SK-MEL-5 (cell line): ENCODE results near the gene SRSF10. TPM values are rescaled to one million over a fixed set of nuclear protein-coding genes. Genes with fewer than 3 reads are reported as not detected.

Experiments
- DNase-seq: peaks from one replicate; pipeline ENCODE4 v3.0.0-alpha.2; 2016; ENCODE audit warnings: low read depth, low spot score
- in situ Hi-C: cut with HindIII; loops from 2 replicates; pipeline ENCODE4 v1.10.0; 2016; ENCODE audit warnings: low sequenced_read_pairs, high pct_unique_total_duplicates, low pct_unique_long_range_greater_than_20kb
- small RNA-seq, 2 experiments: library from RNA; depleted of rRNA; stranded (forward); fragments of <200 nt; gene quantifications; one replicate each; pipeline ENCODE3, GENCODE V24; 2014
- total RNA-seq: library from RNA; depleted of rRNA; stranded (reverse); fragments of >200 nt; shearing (Covaris generic); gene quantifications from 2 replicates; pipeline ENCODE4 v1.2.3, GENCODE V29; 2014; rRNA removed

The SRSF10 gene
- total RNA-seq, 1 experiment from 2014 or later = 80.4 TPM

DNA sequence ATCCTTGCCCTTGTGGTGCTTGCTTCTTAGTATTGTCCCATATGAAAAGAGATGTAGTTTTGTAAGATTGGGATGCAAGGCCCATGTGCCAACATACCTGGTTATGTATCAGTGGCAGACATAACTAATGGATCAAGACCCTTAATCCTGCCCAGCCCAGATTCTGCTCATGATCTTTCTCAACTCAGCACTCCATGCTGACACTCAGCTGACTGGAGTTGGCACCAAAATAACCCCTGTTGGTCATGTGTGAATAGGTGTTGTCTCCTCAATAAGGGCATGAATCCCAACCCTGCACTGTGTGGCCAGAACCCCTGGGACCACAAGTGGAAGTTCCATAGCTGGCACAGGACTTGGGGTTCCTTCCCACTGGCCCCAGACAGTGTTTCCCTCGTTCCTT lies 53.0 kb downstream of the SRSF10 start:
- DNase-seq = no peak
- in situ Hi-C loops = no loop called here

DNA sequence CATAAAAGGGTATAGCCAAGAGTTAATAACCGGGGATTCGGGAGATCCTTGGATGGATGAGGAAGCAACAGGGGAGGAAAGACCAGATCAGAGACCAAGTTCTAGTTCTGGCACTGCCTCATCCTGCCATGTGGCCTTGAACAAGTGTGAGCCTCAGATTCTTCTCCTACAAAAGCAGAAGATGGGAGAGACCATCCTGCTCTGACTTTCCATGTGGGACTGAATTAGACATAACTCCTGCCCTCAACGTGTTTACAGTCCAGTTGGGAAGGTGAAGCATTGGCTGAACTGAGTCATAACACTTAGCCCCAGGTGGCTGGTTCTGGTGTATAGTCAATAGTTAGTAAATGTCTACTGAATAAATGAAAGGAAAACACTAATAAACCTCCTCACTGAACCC lies 54.8 kb downstream of the SRSF10 start:
- DNase-seq = no peak
- in situ Hi-C loops = no loop called here

DNA sequence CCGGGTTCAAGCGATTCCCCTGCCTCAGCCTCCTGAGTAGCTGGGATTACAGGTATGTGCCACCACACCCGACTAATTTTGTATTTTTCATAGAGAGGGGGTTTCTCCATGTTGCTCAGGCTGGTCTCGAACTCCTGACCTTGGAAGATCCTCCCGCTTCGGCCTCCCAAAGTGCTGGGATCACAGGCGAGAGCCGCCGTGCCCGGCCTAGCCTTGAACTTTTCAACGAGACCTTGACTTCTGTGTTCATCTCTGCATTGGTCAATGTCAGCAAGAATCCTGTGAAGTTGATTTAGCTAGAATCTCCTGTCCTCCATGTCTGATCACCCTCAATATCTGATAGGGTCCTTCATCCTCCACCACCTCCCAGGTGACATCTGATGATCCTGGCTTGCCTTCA lies 55.5 kb downstream of the SRSF10 start:
- no peak for DNase-seq
- in situ Hi-C loops = no loop called here

DNA sequence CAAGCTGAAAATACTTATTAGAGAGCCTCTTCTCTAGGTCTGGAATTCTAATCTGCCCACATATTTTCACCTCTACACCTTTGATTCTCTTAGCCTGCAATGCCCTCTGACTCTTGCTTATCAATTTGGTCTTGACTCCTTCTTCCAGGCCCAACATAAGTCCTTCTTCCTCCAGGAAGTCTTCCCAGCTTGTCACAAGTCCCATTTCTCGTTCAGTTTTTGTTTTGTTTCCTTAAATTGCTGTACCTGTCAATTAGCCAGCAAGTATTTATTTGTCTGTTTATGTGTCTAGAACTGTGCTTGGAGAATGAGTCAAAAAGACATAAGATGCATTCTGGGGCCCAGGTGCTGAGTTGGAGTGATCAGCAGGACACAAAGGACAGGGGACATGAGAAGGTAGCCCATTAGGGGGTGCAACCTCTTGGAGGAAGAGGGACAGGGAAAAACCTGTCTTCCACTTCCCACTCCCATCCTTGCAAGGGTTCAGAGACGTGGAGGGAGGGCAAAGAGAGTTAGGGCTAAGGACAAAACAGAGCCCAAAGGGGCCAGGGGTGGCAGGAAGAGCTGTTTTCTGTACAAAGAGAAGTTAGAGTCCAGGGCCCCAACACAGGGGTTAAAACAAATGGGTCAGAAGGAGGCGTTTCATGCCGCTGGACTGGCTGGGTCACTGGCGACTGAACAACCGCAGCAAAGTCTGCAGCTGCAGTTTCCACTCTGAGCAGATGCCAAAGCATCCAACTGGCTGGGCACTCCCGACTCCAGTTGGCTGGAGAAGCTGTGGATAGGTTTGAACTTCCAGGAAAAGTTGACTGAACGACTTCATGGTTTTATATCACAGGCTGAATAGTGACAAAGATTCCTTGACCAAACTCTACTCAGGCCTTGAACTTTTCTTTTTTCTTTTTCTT lies 56.3 kb downstream of the SRSF10 start:
- DNase-seq = no peak
- in situ Hi-C loops = no loop called here

DNA sequence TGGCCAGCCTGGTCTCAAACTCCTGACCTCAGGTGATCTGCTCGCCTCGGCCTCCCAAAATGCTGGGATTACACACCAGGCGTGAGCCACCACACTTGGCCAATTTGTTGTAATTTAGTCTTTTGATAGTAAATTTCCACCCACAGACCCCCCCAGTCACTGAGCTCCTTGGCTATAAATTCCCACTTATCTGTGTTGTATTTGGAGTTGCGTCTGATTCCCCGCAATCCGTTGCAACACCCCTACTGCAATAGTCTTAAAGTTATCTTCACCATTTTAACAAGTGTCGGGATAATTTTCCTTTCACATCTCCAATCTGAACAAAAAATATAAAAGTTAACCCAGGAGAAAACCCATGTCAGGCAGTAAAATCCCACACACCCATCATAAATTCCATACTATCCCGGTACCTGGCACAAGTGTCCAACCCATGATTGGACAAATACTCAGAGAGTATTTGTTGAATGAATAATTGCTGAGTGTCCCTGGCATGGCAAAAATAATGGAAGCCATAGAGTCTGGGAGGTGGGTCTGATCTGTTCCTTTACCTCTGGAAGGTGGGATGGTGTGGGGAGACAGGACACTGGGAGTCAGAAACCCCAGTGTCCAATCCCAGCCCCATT lies 57.7 kb downstream of the SRSF10 start:
- in situ Hi-C loops = no loop called here

DNA sequence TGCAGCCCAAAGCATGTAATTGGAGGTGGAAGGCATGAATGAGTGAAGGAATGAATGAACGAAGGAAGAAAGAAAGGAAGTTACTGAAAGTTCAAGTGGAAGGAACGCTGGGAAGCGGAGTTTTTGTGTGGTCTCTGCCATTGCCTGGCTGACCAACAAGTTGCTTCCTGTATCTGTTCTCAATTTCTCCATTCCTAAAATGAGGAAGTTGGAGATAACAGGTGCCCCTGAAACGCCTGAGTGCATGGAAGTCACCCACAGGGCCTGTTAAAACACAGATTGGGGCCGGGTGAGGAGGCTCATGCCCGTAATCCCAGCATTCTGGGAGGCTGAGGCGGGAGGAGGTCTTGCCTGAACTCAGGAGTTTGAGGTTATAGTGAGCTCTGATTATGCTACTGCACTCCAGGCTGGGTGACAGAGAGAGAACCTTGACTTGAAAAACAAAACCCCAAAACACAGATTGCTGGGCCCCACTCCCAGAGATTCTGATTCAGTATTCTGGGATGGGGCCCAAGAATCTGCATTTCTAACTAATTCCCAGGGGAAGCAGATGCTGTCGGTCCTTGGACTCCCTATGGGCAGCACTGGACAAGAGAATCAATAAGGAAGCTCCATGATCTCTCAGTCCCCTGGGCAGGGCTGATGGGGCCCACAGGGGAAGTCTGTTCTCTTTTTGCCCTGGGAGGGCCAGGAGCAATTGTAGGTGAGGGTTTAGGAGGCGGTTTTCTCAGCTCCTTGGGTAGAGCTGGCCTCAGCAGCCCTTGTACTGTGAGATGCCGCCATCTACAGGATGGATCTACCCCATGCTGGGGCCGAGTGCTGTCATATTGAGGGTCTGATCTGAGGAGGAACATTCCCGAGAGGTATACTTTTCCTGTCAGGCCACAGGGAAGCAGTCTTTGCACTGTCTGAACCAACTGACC lies 63.7 kb downstream of the SRSF10 start:
- in situ Hi-C loops = no loop called here
- peak; percentile 88 for DNase-seq

More for the DNA sequence above, 57.7 kb downstream of the SRSF10 start:
- DNase-seq = no peak

DNA sequence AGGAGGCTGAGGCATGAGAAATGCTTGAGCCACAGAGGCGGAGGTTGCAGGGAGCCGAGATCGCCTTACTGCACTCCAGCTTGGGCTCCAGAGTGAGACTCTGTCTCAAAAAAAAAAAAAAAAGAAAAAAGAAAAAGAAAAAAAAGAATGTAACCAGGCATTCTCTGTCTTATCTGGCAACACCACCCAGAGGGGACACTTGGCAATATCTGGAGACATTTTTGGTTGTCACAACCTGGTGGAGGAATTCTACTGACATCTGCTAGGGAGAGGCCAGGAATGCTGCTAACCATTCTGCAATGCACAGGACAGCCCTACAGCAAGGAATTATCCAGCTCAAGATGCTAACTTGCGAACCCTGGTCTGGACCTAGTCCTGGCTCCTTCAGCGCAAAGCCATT lies 64.7 kb downstream of the SRSF10 start:
- no peak for DNase-seq
- in situ Hi-C loops = no loop called here

DNA sequence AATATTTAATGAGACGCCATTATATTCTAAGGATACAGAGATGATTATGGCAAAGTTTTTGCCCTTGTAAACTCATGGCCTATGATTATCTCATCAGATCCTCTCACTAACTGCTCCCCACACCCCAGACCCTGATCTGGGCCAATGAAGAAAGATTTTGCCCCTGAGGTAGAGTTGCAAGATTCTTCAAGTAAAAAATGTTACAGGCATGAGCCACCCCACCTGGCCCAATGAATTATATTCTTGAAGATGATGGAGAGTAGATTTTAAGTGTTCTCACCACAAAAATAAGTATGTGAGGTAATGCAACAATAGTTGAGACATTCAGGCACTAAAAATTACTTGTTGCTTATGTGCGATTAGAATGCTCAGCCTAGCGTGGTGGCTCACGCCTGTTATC lies 65.2 kb downstream of the SRSF10 start:
- in situ Hi-C loops = no loop called here

More for the DNA sequence above, 65.2 kb downstream of the SRSF10 start:
- DNase-seq = no peak

Small RNA genes lying within 50 kb of the gene (small RNA-seq; reads per million reads assigned to genes)
- 0 reads per million in 2 experiments for gene MIR378F

Other genes with a start within 250 kb of the SRSF10 start
- gene ELOA, start 236.9 kb downstream of the SRSF10 start, total RNA-seq = 48.0 and 53.4 TPM in 2 replicates
- 36.1 and 36.5 TPM in 2 replicates for gene PITHD1, start 201.9 kb downstream of the SRSF10 start, total RNA-seq
- 78.5 and 84.9 TPM in 2 replicates for gene LYPLA2, start 189.2 kb downstream of the SRSF10 start, total RNA-seq
- gene GALE, start 179.6 kb downstream of the SRSF10 start, total RNA-seq = 82.3 and 82.4 TPM in 2 replicates
- gene HMGCL, start 154.9 kb downstream of the SRSF10 start, total RNA-seq = 54.7 and 59.7 TPM in 2 replicates
- gene FUCA1, start 112.0 kb downstream of the SRSF10 start, total RNA-seq = 33.5 and 40.2 TPM in 2 replicates
- not detected in 2 replicates for gene CNR2, start 67.0 kb downstream of the SRSF10 start, total RNA-seq
- 60.9 and 67.7 TPM in 2 replicates for gene PNRC2, start 20.5 kb downstream of the SRSF10 start, total RNA-seq
- not detected in 2 replicates for gene MYOM3, start 131.8 kb upstream of the SRSF10 start, total RNA-seq
- gene IL22RA1, start 162.8 kb upstream of the SRSF10 start, total RNA-seq = 0.37 and 0.77 TPM in 2 replicates
- not detected in 2 replicates for gene IFNLR1, start 207.0 kb upstream of the SRSF10 start, total RNA-seq